ENCODE measurements around the gene GJC3.
A peak's percentile ranks its signal among the peaks of the same experiment; 100 is the strongest.
"Not testable (repeated sequence)": the region's sequence is repeated elsewhere in the genome, so short reads cannot be mapped to it uniquely, and the experiment has no call there.

Gene GJC3, protein sequence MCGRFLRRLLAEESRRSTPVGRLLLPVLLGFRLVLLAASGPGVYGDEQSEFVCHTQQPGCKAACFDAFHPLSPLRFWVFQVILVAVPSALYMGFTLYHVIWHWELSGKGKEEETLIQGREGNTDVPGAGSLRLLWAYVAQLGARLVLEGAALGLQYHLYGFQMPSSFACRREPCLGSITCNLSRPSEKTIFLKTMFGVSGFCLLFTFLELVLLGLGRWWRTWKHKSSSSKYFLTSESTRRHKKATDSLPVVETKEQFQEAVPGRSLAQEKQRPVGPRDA

DNA sequence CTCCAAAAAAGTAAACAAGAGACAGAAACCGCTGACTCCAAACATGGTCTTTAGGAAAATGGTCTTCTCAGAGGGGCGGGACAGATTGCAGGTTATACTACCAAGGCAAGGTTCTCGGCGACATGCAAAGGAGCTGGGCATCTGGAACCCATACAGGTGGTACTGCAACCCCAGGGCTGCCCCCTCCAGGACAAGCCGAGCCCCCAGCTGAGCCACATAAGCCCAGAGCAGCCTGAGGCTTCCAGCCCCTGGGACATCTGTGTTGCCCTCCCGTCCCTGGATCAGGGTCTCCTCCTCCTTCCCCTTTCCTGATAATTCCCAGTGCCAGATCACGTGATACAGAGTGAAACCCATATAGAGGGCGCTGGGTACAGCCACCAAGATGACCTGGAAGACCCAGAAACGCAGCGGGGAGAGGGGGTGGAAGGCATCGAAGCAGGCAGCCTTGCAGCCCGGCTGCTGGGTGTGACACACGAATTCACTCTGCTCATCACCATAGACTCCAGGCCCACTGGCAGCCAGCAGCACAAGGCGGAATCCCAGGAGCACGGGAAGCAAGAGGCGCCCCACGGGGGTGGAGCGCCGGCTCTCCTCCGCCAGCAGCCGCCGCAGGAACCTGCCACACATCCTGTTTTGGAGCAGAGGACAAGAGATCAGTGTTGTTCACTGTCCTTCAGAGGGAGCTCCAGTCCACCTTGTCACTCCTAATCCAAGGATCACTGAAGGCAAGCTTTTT lies at the start of gene GJC3:
Gene GJC3, minus strand, starts transcription at position 627 of the 736 bp plus-strand sequence. Its CDS starts 0 bp downstream, at position 627.
- TF ChIP-seq, protein P1, sequence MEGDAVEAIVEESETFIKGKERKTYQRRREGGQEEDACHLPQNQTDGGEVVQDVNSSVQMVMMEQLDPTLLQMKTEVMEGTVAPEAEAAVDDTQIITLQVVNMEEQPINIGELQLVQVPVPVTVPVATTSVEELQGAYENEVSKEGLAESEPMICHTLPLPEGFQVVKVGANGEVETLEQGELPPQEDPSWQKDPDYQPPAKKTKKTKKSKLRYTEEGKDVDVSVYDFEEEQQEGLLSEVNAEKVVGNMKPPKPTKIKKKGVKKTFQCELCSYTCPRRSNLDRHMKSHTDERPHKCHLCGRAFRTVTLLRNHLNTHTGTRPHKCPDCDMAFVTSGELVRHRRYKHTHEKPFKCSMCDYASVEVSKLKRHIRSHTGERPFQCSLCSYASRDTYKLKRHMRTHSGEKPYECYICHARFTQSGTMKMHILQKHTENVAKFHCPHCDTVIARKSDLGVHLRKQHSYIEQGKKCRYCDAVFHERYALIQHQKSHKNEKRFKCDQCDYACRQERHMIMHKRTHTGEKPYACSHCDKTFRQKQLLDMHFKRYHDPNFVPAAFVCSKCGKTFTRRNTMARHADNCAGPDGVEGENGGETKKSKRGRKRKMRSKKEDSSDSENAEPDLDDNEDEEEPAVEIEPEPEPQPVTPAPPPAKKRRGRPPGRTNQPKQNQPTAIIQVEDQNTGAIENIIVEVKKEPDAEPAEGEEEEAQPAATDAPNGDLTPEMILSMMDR (IDR thresholded peaks at IDR 0.05) = peak; percentile 84
- no peak for TF ChIP-seq ZFX (IDR thresholded peaks at IDR 0.05; ENCODE audit: borderline replicate concordance)
- no peak within 1 kb of the TSS for H3K27ac ChIP-seq

DNA sequence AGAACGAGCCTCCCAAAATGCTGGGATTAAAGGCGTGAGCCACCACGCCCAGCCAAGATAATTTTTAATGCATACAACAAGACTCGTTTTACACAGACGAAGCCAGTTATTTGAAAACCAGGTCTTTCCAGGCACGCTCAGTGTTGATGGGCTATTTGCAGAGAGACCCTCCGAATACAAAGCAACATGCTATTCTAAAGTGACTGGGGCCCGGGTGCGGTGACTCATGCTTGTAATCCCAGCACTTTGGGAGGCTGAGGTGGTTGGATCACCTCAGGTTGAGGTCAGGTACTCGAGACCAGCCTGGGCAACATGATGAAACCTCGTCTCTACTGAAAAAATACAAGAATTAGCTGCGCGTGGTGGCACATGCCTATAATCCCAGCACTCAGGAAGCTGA lies 47.2 kb upstream of the GJC3 start:
- no peak for TF ChIP-seq ZFX (IDR thresholded peaks at IDR 0.05; ENCODE audit: borderline replicate concordance)
- TF ChIP-seq, protein P1 (IDR thresholded peaks at IDR 0.05) = no peak
- H3K27ac ChIP-seq = peak overlapping the region; percentile 68

DNA sequence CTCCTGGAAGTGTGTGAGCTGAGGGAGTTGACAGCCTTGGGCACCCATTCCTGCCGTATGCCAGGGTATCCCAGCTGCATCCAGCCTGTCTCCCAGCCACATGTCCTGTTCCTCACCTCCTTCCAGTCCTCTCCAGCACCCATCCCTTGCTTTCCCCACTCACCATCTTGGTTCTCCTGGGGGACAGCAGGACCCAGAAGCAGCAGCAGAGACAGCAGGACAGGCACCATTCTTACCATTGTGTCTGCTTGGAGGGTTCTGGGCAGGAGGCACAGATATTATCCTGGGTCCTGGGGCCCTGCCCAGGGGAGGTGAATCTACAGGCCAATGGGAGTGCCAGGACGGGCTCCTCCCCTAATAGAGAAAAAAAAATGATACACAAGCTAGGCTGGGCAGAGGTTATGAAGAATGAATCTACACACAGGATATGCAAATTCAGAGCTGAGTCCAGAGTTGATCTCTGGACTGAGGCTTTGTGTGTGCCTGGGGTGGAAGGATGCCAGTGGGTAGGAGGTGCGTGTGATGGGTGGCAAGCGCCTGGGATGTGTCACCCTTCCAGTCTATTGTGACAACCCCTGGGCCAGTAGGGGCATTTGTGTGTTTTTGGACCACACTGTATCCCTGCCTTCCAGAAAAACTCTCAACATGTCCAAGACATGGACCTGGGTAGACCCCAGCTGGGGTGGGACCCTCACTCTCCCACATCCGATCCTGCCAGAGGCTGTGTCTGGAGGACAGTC lies 46.5 kb upstream of the GJC3 start, which contains the start of gene AZGP1:
Gene AZGP1, minus strand, starts transcription at position 250 of the 740 bp plus-strand sequence. Its CDS starts 11 bp downstream, at position 239.
- peak within 1 kb of the TSS; percentile 68 for H3K27ac ChIP-seq
- TF ChIP-seq, protein P1 (IDR thresholded peaks at IDR 0.05) = no peak
- TF ChIP-seq ZFX (IDR thresholded peaks at IDR 0.05; ENCODE audit: borderline replicate concordance) = no peak

DNA sequence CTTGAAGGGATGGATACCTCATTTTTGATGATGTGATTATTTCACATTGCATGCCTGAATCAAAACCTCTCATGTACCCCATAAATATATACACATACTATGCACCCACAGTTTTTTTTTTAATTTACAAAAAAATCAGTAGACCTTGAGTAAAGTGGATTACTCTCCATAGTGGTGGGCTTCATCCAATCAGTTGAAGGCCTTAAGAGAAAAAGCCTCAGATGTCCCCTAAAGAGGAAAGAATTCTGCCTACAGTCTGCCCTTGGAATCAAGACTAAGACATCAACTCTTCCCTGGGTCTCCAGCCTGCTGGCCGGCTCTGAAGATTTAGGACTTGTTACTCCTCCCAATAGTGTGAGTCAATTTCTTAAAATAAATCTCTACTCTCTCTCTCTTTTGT lies 45.3 kb upstream of the GJC3 start:
- no peak for TF ChIP-seq ZFX (IDR thresholded peaks at IDR 0.05; ENCODE audit: borderline replicate concordance)
- TF ChIP-seq, protein P1 (IDR thresholded peaks at IDR 0.05) = no peak
- H3K27ac ChIP-seq = peak overlapping the region; percentile 68; the same call in 1 of the 2 replicates

DNA sequence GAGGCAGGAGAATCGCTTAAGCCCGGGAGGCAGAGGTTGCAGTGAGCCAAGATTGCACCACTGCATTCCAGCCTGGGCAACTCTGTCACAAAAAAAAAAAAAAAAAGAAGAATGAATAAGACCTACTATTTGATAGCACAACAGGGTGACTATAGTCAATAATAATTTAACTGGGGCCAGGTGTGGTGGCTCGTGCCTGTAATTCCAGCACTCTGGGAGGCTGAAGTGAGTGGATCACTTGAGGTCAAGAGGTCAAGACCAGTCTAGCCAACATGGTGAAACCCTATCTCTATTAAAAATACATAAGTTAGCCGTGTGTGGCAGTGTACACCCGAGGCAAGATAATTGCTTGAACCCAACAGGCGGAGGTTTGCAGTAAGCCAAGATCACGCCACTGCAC lies 44.4 kb upstream of the GJC3 start:
- H3K27ac ChIP-seq = not testable (repeated sequence)

DNA sequence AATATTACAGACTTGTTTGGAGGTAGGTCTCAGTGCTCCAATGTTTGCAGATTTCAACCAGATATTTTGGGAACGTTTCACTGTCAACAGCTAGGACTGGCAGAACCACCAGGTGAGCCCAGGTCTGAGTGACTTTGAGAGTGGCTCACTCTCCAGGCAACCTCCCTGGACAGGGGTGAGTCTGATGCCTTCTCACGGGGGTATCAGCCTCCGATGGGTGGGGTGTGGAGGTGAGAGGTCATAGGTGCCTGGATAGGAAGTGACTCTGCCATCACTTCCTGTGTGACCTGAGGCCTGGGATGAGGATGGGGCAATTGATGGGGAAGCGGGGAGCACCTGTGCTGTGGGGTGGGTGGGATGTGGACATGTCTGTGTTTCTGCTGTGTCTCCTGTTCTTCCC lies 41.8 kb upstream of the GJC3 start:
- no peak for TF ChIP-seq ZFX (IDR thresholded peaks at IDR 0.05; ENCODE audit: borderline replicate concordance)
- TF ChIP-seq, protein P1 (IDR thresholded peaks at IDR 0.05) = no peak
- no peak overlapping the region for H3K27ac ChIP-seq

DNA sequence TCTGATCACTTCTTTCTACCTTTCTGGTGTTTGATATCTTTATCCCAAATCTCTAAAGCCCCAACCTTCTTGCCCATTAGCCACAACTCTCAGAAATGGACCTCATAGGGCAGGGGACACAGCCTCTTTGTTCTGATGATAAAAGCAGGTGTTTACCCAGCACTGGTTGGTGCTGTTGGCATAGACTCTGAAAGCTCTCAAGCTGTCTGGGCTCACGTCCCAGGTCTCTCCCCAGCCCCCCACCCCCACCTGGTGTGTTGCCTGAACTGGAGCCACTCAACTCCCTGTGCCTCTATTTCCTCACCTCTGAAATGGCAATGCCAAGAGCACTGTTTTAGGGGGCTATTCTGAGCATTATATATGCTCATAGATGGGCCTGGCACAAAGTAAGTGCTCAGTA lies 40.4 kb upstream of the GJC3 start:
- H3K27ac ChIP-seq = not testable (repeated sequence)

DNA sequence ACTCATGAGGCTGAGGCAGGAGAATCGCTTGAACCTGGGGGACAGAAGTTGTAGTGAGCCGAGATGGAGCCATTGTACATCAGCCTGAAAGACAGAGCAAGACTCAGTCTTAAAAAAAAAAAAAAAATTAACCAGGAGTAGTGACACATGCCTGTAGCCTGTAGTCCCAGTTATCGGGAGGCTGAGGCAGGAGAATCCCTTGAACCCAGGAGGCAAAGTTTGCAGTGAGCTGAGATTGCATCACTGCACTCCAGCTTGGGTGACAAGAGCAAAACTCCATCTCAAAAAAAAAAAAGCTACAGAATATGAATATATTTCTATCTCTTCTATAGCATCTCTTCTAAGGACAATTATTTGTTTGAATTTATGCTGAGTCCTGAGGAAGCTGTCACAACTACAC lies 39.9 kb upstream of the GJC3 start:
- H3K27ac ChIP-seq = no peak overlapping the region
- TF ChIP-seq, protein P1 (IDR thresholded peaks at IDR 0.05) = no peak
- no peak for TF ChIP-seq ZFX (IDR thresholded peaks at IDR 0.05; ENCODE audit: borderline replicate concordance)

All from 22Rv1 (cell line).